SK-N-SH (cell line): ENCODE measurements around the gene CEBPB. TPM values are rescaled to one million over a fixed set of nuclear protein-coding genes. Genes with fewer than 3 reads are reported as not detected.

Source experiments
- CTCF ChIA-PET: fragments of 300-600, 350-600 bp; formaldehyde crosslinking; extraction: SDS; loops from one replicate; lab custom pipeline; 2021; lab: Yijun Ruan, JAX
- POLR2A ChIA-PET: fragments of 350-600 bp; sonication (Branson Sonifier 250); formaldehyde crosslinking; extraction: SDS; loops from one replicate; lab custom pipeline; 2020; ENCODE audit warnings: antibody characterized with exemption, inconsistent platforms; lab: Yijun Ruan, JAX
- DNase-seq: peaks from one replicate; pipeline ENCODE4 v3.0.0; 2012
- H2AFZ ChIP-seq: fragments of 200-600 bp; sonication (generic); 2 replicates; pipeline ENCODE4 v1.8.1; 2016; ENCODE audit warnings: antibody characterized with exemption, mild to moderate bottlenecking, low read depth
- H3F3A ChIP-seq: fragments of 200-600 bp; sonication (generic); replicated peaks from 2 replicates; pipeline ENCODE3; 2016; ENCODE audit warnings: antibody characterized with exemption, mild to moderate bottlenecking; ENCODE audit not compliant: insufficient read depth
- H3K27ac ChIP-seq, 2 experiments: fragments of 200-500 bp in 1 of 2; fragments of 200-600 bp in 1 of 2; sonication (Bioruptor generic) in 1 of 2; sonication (generic), shearing (Covaris generic) in 1 of 2; 2 replicates each; pipeline versions ENCODE4 v1.5.1 to v1.6.1; 2014 to 2016; ENCODE audit warnings: low read depth in 2 of 2, inconsistent platforms in 1 of 2, low read length in 1 of 2, mild to moderate bottlenecking in 1 of 2, mixed read lengths in 1 of 2
- H3K27me3 ChIP-seq: fragments of 200-600 bp; sonication (generic), shearing (Covaris generic); 2 replicates; pipeline ENCODE4 v1.6.1; 2016; ENCODE audit warnings: mixed run types; ENCODE audit not compliant: insufficient read depth
- H3K36me3 ChIP-seq, 2 experiments: fragments of 200-500 bp in 1 of 2; fragments of 200-600 bp in 1 of 2; sonication (Bioruptor generic) in 1 of 2; sonication (generic) in 1 of 2; replicated peaks in 1 of 2; 2 replicates each; pipeline versions ENCODE3 to v1.5.1; 2014 to 2016; ENCODE audit warnings: low read length in 1 of 2, mild to moderate bottlenecking in 1 of 2; ENCODE audit not compliant: insufficient read depth in 2 of 2, control insufficient read depth in 1 of 2
- H3K4me1 ChIP-seq, 2 experiments: fragments of 200-500 bp in 1 of 2; fragments of 200-600 bp in 1 of 2; sonication (Bioruptor generic) in 1 of 2; sonication (generic), shearing (Covaris generic) in 1 of 2; 2 replicates each; pipeline versions ENCODE4 v1.5.1 to v1.6.1; 2014 to 2016; ENCODE audit warnings: low read depth in 1 of 2, low read length in 1 of 2, mixed run types in 1 of 2; ENCODE audit not compliant: insufficient read depth in 2 of 2, control insufficient read depth in 1 of 2
- H3K4me2 ChIP-seq: fragments of 200-600 bp; sonication (generic), shearing (Covaris generic); 2 replicates; pipeline ENCODE4 v1.6.1; 2017; ENCODE audit warnings: mixed run types
- H3K4me3 ChIP-seq, 2 experiments: fragments of 200-500 bp in 1 of 2; fragments of 200-600 bp in 1 of 2; sonication (Bioruptor generic) in 1 of 2; sonication (generic), shearing (Covaris generic) in 1 of 2; 2 replicates each; pipeline versions ENCODE4 v1.5.1 to v1.8.1; 2014 to 2016; ENCODE audit warnings: low read depth in 2 of 2, inconsistent platforms in 1 of 2, low read length in 1 of 2, mild to moderate bottlenecking in 1 of 2, mixed read lengths in 1 of 2, moderate library complexity in 1 of 2
- H3K79me2 ChIP-seq: fragments of 200-600 bp; sonication (generic); 2 replicates; pipeline ENCODE4 v1.8.1; 2017; ENCODE audit warnings: mild to moderate bottlenecking; ENCODE audit not compliant: insufficient read depth
- H3K9ac ChIP-seq: fragments of 200-600 bp; sonication (generic); 2 replicates; pipeline ENCODE4 v1.6.1; 2017; ENCODE audit warnings: mixed run types
- H3K9me2 ChIP-seq: fragments of 200-600 bp; sonication (generic); 2 replicates; pipeline ENCODE4 v1.6.1; 2017; ENCODE audit warnings: mixed run types
- H3K9me3 ChIP-seq: fragments of 200-600 bp; sonication (generic); 2 replicates; pipeline ENCODE4 v1.6.1; 2017; ENCODE audit warnings: mixed run types, mild to moderate bottlenecking, moderate library complexity
- H4K20me1 ChIP-seq: fragments of 200-600 bp; sonication (generic); 2 replicates; pipeline ENCODE4 v1.6.1; 2017; ENCODE audit warnings: mild to moderate bottlenecking, mixed run types; ENCODE audit not compliant: insufficient read depth
- CTCF ChIP-seq: fragments of 200-600 bp; sonication (generic); IDR thresholded peaks from 2 replicates; pipeline ENCODE4 v1.6.1; 2017; ENCODE audit warnings: antibody characterized with exemption, mild to moderate bottlenecking, moderate library complexity
- ELF1 ChIP-seq: IDR thresholded peaks from 2 replicates; pipeline ENCODE4 v1.4.0; 2012
- EP300 ChIP-seq, 2 experiments: IDR thresholded peaks; 2 replicates each; pipeline versions ENCODE4 v1.4.0 to v1.6.1; 2012; ENCODE audit warnings: borderline replicate concordance in 1 of 2, low read depth in 1 of 2, low read length in 1 of 2
- FOSL2 ChIP-seq: IDR thresholded peaks from 2 replicates; pipeline ENCODE4 v1.4.0; 2012; ENCODE audit warnings: low read depth, mild to moderate bottlenecking, moderate library complexity, borderline replicate concordance
- FOXJ3 ChIP-seq: sonication (generic); formaldehyde crosslinking; IDR thresholded peaks from 2 replicates; pipeline ENCODE4 v1.5.1; 2020; ENCODE audit warnings: mild to moderate bottlenecking, missing genetic modification reagents
- GABPA ChIP-seq: IDR thresholded peaks from 2 replicates; pipeline ENCODE4 v1.4.0; 2012; ENCODE audit warnings: low read depth, mild to moderate bottlenecking
- IRF3 ChIP-seq: fragments of 150-350 bp; IDR thresholded peaks from 2 replicates; pipeline ENCODE4 v1.6.1; 2016; ENCODE audit warnings: mild to moderate bottlenecking, low read depth, low read length
- JUND ChIP-seq: IDR thresholded peaks from 2 replicates; pipeline ENCODE4 v1.4.0; 2012
- MEF2A ChIP-seq: IDR thresholded peaks from 2 replicates; pipeline ENCODE4 v1.4.0; 2012; ENCODE audit warnings: low read depth, borderline replicate concordance
- MXI1 ChIP-seq: IDR thresholded peaks from 2 replicates; pipeline ENCODE4 v1.6.1; 2012; ENCODE audit warnings: mild to moderate bottlenecking, low read depth, low read length, improper control_type of control experiment
- NRF1 ChIP-seq: IDR thresholded peaks from 2 replicates; pipeline ENCODE4 v1.6.1; 2012; ENCODE audit warnings: low read depth, mild to moderate bottlenecking, low read length
- PBX3 ChIP-seq: IDR thresholded peaks from 2 replicates; pipeline ENCODE4; 2012
- POLR2AphosphoS5 ChIP-seq: IDR thresholded peaks from 2 replicates; pipeline ENCODE4 v1.6.1; 2012; ENCODE audit warnings: low read depth, low read length
- RFX5 ChIP-seq: IDR thresholded peaks from 2 replicates; pipeline ENCODE4 v1.6.1; 2012; ENCODE audit warnings: mild to moderate bottlenecking, improper control_type of control experiment, low read length
- RXRA ChIP-seq: IDR thresholded peaks from 2 replicates; pipeline ENCODE4 v1.4.0; 2012; ENCODE audit warnings: low read depth, mild to moderate bottlenecking, borderline replicate concordance
- TCF12 ChIP-seq: IDR thresholded peaks from 2 replicates; pipeline ENCODE4 v1.4.0; 2012
- TEAD4 ChIP-seq: IDR thresholded peaks from 2 replicates; pipeline ENCODE4 v1.4.0; 2012; ENCODE audit warnings: mild to moderate bottlenecking, borderline replicate concordance; ENCODE audit not compliant: insufficient read depth
- USF2 ChIP-seq: fragments of 150-350 bp; IDR thresholded peaks from 2 replicates; pipeline ENCODE4 v1.6.1; 2017; ENCODE audit warnings: antibody characterized with exemption, low read length, low read depth, borderline replicate concordance
- WGBS: methylation state at CpG from one replicate; pipeline ENCODE4 v1.1.6; 2017; ENCODE audit warnings: low lambda C conversion rate; 5-methylcytosine and 5-hydroxymethylcytosine counted together
- polyA plus RNA-seq, 3 experiments: library from polyadenylated mRNA; depleted of rRNA; stranded (reverse); fragments of >200 nt; gene quantifications; 2 replicates each; pipeline ENCODE4 v1.2.3, GENCODE V29; 2012

The CEBPB gene
- polyA plus RNA-seq, 1 of the 3 experiments (the other 2 are of a cell fraction): 14.7 TPM

- 95% methylated on average over 4 of the region's 4 CpGs for WGBS
Measured at GRCh38 chr20:50219600-50219999, 29.0 kb downstream of the CEBPB start.

GRCh38 chr20:50220093-50220893, 29.7 kb downstream of the CEBPB start:
- Histone ChIP-seq H3K79me2 (no peaks in the 10 kb centered on the region), H3K9ac (no peak overlapping the region), H3K4me1 (no peaks in the 10 kb centered on the region; a peak in 1 of 4 replicates)
- TF ChIP-seq PBX3: no peak
- TF ChIP-seq POLR2AphosphoS5: no peak
- no peak for TF ChIP-seq CTCF
- no peak for TF ChIP-seq RXRA
- no peak for TF ChIP-seq FOXJ3 (CRISPR knock-in tag)
- TF ChIP-seq JUND: no peak
- no peak for TF ChIP-seq MXI1
- TF ChIP-seq TCF12: no peak
- TF ChIP-seq GABPA: no peak
- TF ChIP-seq FOSL2: no peak
- no peak for TF ChIP-seq MEF2A
- no peak for TF ChIP-seq USF2
- no peak for TF ChIP-seq RFX5
- no peak for TF ChIP-seq ELF1
- TF ChIP-seq, all 33 proteins: peak for 0
- Histone ChIP-seq H3K4me3 (no peak overlapping the region), H3K9me3 (no peaks in the 10 kb centered on the region), H2AFZ (no peak overlapping the region), H4K20me1 (no peaks in the 10 kb centered on the region), H3K27ac (no peak overlapping the region), H3K36me3 (no peaks in the 10 kb centered on the region), H3K4me2 (no peak overlapping the region), H3F3A (peaks cover 5% of the 10 kb centered on the region), H3K9me2 (no peaks in the 10 kb centered on the region), H3K27me3 (no peaks in the 10 kb centered on the region)
- WGBS: 84% methylated on average over 6 of the region's 11 CpGs
- DNase-seq: no peak
- ChIA-PET POLR2A (no interaction called here), CTCF (no interaction called here)

More at GRCh38 chr20:50219600-50219999, 29.0 kb downstream of the CEBPB start:
- Histone ChIP-seq H3K27ac (no peak overlapping the region), H3K4me3 (no peak overlapping the region), H3K79me2 (no peaks in the 10 kb centered on the region), H3K4me1 (no peaks in the 10 kb centered on the region), H3K4me2 (no peak overlapping the region), H3K9me2 (no peaks in the 10 kb centered on the region), H3K9ac (no peak overlapping the region), H4K20me1 (no peaks in the 10 kb centered on the region), H3K36me3 (no peaks in the 10 kb centered on the region), H3F3A (no peaks in the 10 kb centered on the region), H3K27me3 (no peaks in the 10 kb centered on the region), H3K9me3 (no peaks in the 10 kb centered on the region), H2AFZ (no peak overlapping the region)
- no peak for DNase-seq
- POLR2A ChIA-PET: no interaction called here
- CTCF ChIA-PET: no interaction called here
- TF ChIP-seq USF2: no peak
- no peak for TF ChIP-seq NRF1
- TF ChIP-seq IRF3: no peak
- no peak for TF ChIP-seq ELF1
- TF ChIP-seq EP300 (IDR thresholded peaks at IDR 0.05; ENCODE audit: borderline replicate concordance in 1 of 2, low read depth in 1 of 2, low read length in 1 of 2): no peak
- no peak for TF ChIP-seq TEAD4
